ENCODE results near the gene QPRT. TPM values are rescaled to one million over a fixed set of nuclear protein-coding genes. Genes with fewer than 3 reads are reported as not detected.
"Not testable (repeated sequence)": the region's sequence is repeated elsewhere in the genome, so short reads cannot be mapped to it uniquely, and the experiment has no call there.

The QPRT gene
- total and polyA plus RNA-seq, 4 donors: 79.4 to 143 (median 100) TPM

DNA sequence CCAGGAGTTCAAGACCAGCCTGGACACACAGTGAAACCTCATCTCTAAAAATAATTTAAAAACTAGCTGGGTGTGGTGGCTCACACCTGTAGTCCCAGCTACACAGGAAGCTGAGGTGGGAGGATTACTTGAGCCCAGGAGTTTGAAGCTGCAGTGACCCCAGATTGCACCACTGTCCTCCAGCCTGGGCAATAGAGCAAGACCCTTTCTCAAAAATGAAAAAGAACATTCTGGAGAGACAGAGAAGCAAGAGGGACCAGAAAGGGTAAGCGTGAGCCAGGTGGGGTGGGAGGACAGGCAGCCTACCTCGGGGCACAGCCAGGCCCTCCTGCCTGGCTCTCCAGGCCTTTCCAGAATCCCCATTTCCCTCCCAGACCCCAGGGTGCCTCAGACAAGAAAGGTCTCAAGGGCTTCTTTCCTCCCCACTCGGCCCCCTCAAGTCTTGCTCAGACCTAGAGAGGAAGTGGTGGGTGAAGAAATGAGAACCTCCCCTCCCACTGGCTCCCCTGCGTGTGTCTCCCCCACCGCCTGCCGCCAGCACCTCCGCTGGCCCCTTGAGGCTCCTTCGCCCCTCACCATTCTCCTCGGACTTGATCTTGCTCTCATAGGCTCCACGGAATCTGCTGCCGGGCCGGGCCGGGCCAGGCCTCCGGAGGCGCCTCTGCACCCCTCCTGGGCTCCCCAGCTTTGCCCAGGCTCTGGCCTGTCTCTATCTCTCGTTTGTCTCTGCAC lies 66.3 kb downstream of the QPRT start (continued):
- TF ChIP-seq, protein P1, sequence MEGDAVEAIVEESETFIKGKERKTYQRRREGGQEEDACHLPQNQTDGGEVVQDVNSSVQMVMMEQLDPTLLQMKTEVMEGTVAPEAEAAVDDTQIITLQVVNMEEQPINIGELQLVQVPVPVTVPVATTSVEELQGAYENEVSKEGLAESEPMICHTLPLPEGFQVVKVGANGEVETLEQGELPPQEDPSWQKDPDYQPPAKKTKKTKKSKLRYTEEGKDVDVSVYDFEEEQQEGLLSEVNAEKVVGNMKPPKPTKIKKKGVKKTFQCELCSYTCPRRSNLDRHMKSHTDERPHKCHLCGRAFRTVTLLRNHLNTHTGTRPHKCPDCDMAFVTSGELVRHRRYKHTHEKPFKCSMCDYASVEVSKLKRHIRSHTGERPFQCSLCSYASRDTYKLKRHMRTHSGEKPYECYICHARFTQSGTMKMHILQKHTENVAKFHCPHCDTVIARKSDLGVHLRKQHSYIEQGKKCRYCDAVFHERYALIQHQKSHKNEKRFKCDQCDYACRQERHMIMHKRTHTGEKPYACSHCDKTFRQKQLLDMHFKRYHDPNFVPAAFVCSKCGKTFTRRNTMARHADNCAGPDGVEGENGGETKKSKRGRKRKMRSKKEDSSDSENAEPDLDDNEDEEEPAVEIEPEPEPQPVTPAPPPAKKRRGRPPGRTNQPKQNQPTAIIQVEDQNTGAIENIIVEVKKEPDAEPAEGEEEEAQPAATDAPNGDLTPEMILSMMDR (IDR thresholded peaks at IDR 0.05; ENCODE audit: low read depth, low read length, missing input control): no peak
- TF ChIP-seq, protein P2, sequence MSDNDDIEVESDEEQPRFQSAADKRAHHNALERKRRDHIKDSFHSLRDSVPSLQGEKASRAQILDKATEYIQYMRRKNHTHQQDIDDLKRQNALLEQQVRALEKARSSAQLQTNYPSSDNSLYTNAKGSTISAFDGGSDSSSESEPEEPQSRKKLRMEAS (IDR thresholded peaks at IDR 0.05): no peak
- TF ChIP-seq JUND (IDR thresholded peaks at IDR 0.05) (no peak), FOXA1 (IDR thresholded peaks at IDR 0.05) (no peak), FOXA2 (IDR thresholded peaks at IDR 0.05) (no peak)

DNA sequence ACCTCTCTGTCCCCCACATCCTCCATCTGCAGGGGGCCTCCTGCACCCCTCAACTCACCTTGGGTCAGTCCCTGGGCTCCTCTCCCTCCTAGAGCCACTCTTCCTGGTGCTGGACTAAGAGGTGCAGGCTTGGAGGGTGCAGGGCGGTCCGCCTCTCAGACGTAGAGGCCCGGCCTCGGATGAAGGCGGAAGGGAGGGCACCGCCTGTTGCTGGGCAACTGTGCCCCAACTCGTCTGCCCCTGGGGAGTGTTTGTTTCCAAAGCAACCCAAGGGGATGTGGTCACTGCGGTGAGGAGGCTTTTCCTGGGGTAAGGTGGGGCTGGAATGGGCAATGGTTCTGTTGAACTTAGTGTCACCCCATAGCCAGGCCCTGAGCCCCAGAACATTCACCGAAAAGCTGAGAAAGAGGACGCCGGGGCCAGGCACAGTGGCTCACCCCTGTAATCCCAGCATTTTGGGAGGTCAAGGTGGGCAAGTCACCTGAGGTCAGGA lies 66.9 kb downstream of the QPRT start, which contains the start of gene C16orf54:
Gene C16orf54, minus strand, starts transcription at position 138 of the 493 bp plus-strand sequence. CDS start 1,039 bp downstream, outside the sequence.
- Histone ChIP-seq H3K4me3 (ENCODE audit: low read depth in 1 of 3, low read length in 3 of 3) (peak within 1 kb of the TSS in 1 of 3 donors; percentile 27), H3K4me1 (ENCODE audit: control insufficient read depth in 4 of 4, insufficient read depth in 4 of 4, low read length in 3 of 4) (no peaks in the 10 kb centered on the region), H3K9me3 (ENCODE audit: control insufficient read depth in 4 of 4, low read length in 3 of 4) (no peaks in the 10 kb centered on the region), H3K36me3 (ENCODE audit: control insufficient read depth in 4 of 4, insufficient read depth in 3 of 4, low read depth in 1 of 4, low read length in 3 of 4) (no peaks in the 10 kb centered on the region), H3K27ac (ENCODE audit: low read depth in 1 of 2, low read length in 2 of 2) (peak within 1 kb of the TSS; percentile 28 to 44), H3K27me3 (ENCODE audit: control insufficient read depth in 4 of 4, insufficient read depth in 4 of 4, low read length in 3 of 4) (no peaks in the 10 kb centered on the region), H3K9ac (ENCODE audit: low read depth in 1 of 2, low read length in 2 of 2) (peak within 1 kb of the TSS in 1 of 2 donors; percentile 12)
- peak; percentile 40 for DNase-seq (ENCODE audit: low spot score)
- TF ChIP-seq RAD21 (IDR thresholded peaks at IDR 0.05) (no peak), SP1 (IDR thresholded peaks at IDR 0.05) (peak; percentile 34), HNF4G (IDR thresholded peaks at IDR 0.05) (no peak)
- 83% methylated on average over 12 of the region's 12 CpGs for WGBS

DNA sequence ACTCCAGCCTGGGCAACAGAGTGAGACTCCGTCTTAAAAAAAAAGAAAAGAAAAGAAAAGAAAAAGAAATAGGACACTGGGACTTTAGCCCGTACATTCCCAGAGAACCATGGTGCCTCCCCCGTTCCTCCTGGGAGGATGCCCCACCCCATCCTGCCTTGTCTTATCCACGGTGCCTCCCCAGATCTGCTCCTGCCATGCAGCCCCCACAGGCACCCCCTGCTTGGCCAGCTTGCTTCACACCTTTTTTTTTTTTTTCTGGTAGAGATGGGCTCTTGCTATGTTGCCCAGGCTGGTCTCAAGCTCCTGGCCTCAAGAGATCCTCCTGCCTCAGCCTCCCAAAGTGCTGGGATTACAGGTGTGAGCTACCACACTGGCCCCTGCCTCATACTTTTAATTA lies 67.5 kb downstream of the QPRT start:
- H3K27me3 ChIP-seq (ENCODE audit: control insufficient read depth in 4 of 4, insufficient read depth in 4 of 4, low read length in 3 of 4); H3K4me1 ChIP-seq (ENCODE audit: control insufficient read depth in 4 of 4, insufficient read depth in 4 of 4, low read length in 3 of 4); H3K9me3 ChIP-seq (ENCODE audit: control insufficient read depth in 4 of 4, low read length in 3 of 4); H3K36me3 ChIP-seq (ENCODE audit: control insufficient read depth in 4 of 4, insufficient read depth in 3 of 4, low read depth in 1 of 4, low read length in 3 of 4); H3K9ac ChIP-seq (ENCODE audit: low read depth in 1 of 2, low read length in 2 of 2); DNase-seq (ENCODE audit: low spot score); H3K4me3 ChIP-seq (ENCODE audit: low read depth in 1 of 3, low read length in 3 of 3): not testable (repeated sequence)
- WGBS: 79% methylated on average over 4 of the region's 4 CpGs
- peak overlapping the region in 1 of 2 donors; percentile 28 for H3K27ac ChIP-seq (ENCODE audit: low read depth in 1 of 2, low read length in 2 of 2)

Other genes with a start within 250 kb of the QPRT start
- gene BOLA2, start 224.8 kb upstream of the QPRT start, total RNA-seq: 10 to 100 TPM in 1 of 2 donors, 1 to 10 TPM in 1; 7.0 to 16.2 TPM
- 1 to 10 TPM; 4.6 to 6.1 TPM for gene BOLA2, start 224.8 kb upstream of the QPRT start, polyA plus RNA-seq
- gene SLX1B, start 224.6 kb upstream of the QPRT start, total RNA-seq: 10 to 100 TPM; 10.3 to 16.2 TPM
- gene SLX1B, start 224.6 kb upstream of the QPRT start, polyA plus RNA-seq: 10 to 100 TPM; 17.1 to 31.0 TPM
- gene SULT1A4, start 219.3 kb upstream of the QPRT start, total RNA-seq: 1 to 10 TPM; 4.1 to 5.5 TPM
- 10 to 100 TPM in 1 of 2 donors, not detected in 1; 11.1 TPM for gene SULT1A4, start 219.3 kb upstream of the QPRT start, polyA plus RNA-seq
- gene NPIPB12, start 172.8 kb upstream of the QPRT start, total RNA-seq: 10 to 100 TPM in 1 of 2 donors, 1 to 10 TPM in 1; 8.5 to 26.2 TPM
- 10 to 100 TPM in 1 of 2 donors, 1 to 10 TPM in 1; 2.8 to 19.1 TPM for gene NPIPB12, start 172.8 kb upstream of the QPRT start, polyA plus RNA-seq
- 10 to 100 TPM in 1 of 2 donors, under 1 TPM in 1; 0.92 to 31.2 TPM for gene SPN, start 15.9 kb upstream of the QPRT start, total RNA-seq
- under 1 TPM; 0.85 to 0.90 TPM for gene SPN, start 15.9 kb upstream of the QPRT start, polyA plus RNA-seq
- gene C16orf54, start 66.8 kb downstream of the QPRT start, total RNA-seq: 1 to 10 TPM; 1.3 to 2.4 TPM
- gene C16orf54, start 66.8 kb downstream of the QPRT start, polyA plus RNA-seq: under 1 TPM; 0.38 to 0.42 TPM
- gene ZG16, start 99.1 kb downstream of the QPRT start, total RNA-seq: 1 to 10 TPM in 1 of 2 donors, under 1 TPM in 1; 0.19 to 2.7 TPM
- 1 to 10 TPM in 1 of 2 donors, under 1 TPM in 1; 0.68 to 2.8 TPM for gene ZG16, start 99.1 kb downstream of the QPRT start, polyA plus RNA-seq
- gene KIF22, start 111.6 kb downstream of the QPRT start, total RNA-seq: 10 to 100 TPM; 15.0 to 80.1 TPM
- 10 to 100 TPM; 39.9 to 58.7 TPM for gene KIF22, start 111.6 kb downstream of the QPRT start, polyA plus RNA-seq
- gene MAZ, start 127.3 kb downstream of the QPRT start, total RNA-seq: 100 to 1,000 TPM in 1 of 2 donors, 10 to 100 TPM in 1; 28.4 to 272 TPM
- 10 to 100 TPM; 16.0 to 61.7 TPM for gene MAZ, start 127.3 kb downstream of the QPRT start, polyA plus RNA-seq
- under 1 TPM; 0.09 to 0.59 TPM for gene PRRT2, start 133.0 kb downstream of the QPRT start, total RNA-seq
- gene PRRT2, start 133.0 kb downstream of the QPRT start, polyA plus RNA-seq: under 1 TPM; 0.16 to 0.28 TPM
- gene PAGR1, start 137.0 kb downstream of the QPRT start, total RNA-seq: 10 to 100 TPM; 11.1 to 16.9 TPM
- 10 to 100 TPM in 1 of 2 donors, 1 to 10 TPM in 1; 7.3 to 18.7 TPM for gene PAGR1, start 137.0 kb downstream of the QPRT start, polyA plus RNA-seq
- 10 to 100 TPM; 30.7 to 78.4 TPM for gene MVP, start 141.3 kb downstream of the QPRT start, total RNA-seq
- 10 to 100 TPM; 40.1 to 61.4 TPM for gene MVP, start 141.3 kb downstream of the QPRT start, polyA plus RNA-seq
- gene CDIPT, start 184.0 kb downstream of the QPRT start, total RNA-seq: 10 to 100 TPM; 31.4 to 38.7 TPM
- 100 to 1,000 TPM in 1 of 2 donors, 10 to 100 TPM in 1; 38.1 to 102 TPM for gene CDIPT, start 184.0 kb downstream of the QPRT start, polyA plus RNA-seq
- under 1 TPM; 0.25 to 0.37 TPM for gene SEZ6L2, start 220.4 kb downstream of the QPRT start, total RNA-seq
- under 1 TPM; 0.24 to 0.35 TPM for gene SEZ6L2, start 220.4 kb downstream of the QPRT start, polyA plus RNA-seq
- under 1 TPM in 1 of 2 donors, not detected in 1; 0.25 TPM for gene ASPHD1, start 221.3 kb downstream of the QPRT start, total RNA-seq
- under 1 TPM in 1 of 2 donors, not detected in 1; 0.28 TPM for gene ASPHD1, start 221.3 kb downstream of the QPRT start, polyA plus RNA-seq
- gene KCTD13, start 247.0 kb downstream of the QPRT start, total RNA-seq: 10 to 100 TPM in 1 of 2 donors, 1 to 10 TPM in 1; 3.1 to 13.1 TPM
- gene KCTD13, start 247.0 kb downstream of the QPRT start, polyA plus RNA-seq: 1 to 10 TPM; 2.7 to 4.4 TPM

Measured in liver (tissue), 9 donors.